Esophagus muscularis mucosa (tissue), 4 donors: Measurements from ENCODE around the gene ARHGEF7. TPM values are rescaled to one million over a fixed set of nuclear protein-coding genes. Genes with fewer than 3 reads are reported as not detected.

Experiments used
- DNase-seq: peaks from one replicate; pipeline ENCODE4 v3.0.0-alpha.2; 2017; ENCODE audit errors: extremely low spot score
- H3K27ac ChIP-seq, 4 donors: fragments of 200-600 bp; sonication (generic); replicated peaks in 1 of 4; 1 replicate in 3 of 4; 2 replicates in 1 of 4; pipeline ENCODE4 v1.5.1; 2016 to 2019; ENCODE audit warnings: mild to moderate bottlenecking in 1 of 4
- H3K27me3 ChIP-seq, 4 donors: fragments of 200-600 bp; sonication (generic); one replicate each; pipeline versions ENCODE4 v1.5.1 to v1.6.0; 2016 to 2019
- H3K36me3 ChIP-seq, 4 donors: fragments of 200-600 bp; sonication (generic); one replicate each; pipeline ENCODE4 v1.5.1; 2016 to 2019
- H3K4me1 ChIP-seq, 4 donors: fragments of 200-600 bp; sonication (generic); one replicate each; pipeline ENCODE4 v1.5.1; 2016 to 2019
- H3K4me3 ChIP-seq, 4 donors: fragments of 200-600 bp; sonication (generic); 1 replicate in 2 of 4; 2 replicates in 2 of 4; pipeline ENCODE4 v1.5.1; 2016 to 2019; ENCODE audit warnings: mild to moderate bottlenecking in 4 of 4, moderate library complexity in 1 of 4
- H3K9me3 ChIP-seq, 4 donors: fragments of 200-600 bp; sonication (generic); 1 replicate in 3 of 4; 2 replicates in 1 of 4; pipeline ENCODE4 v1.5.1; 2016 to 2019
- EP300 ChIP-seq: sonication (generic); formaldehyde crosslinking; IDR thresholded peaks from one replicate; pipeline ENCODE4 v1.6.1; 2017; ENCODE audit warnings: antibody characterized with exemption
- POLR2A ChIP-seq: fragments of 450-650 bp; IDR thresholded peaks from one replicate; pipeline ENCODE4 v1.6.1; 2017; ENCODE audit warnings: antibody characterized with exemption, moderate library complexity, mild to moderate bottlenecking, low read depth
- POLR2AphosphoS5 ChIP-seq, 2 donors: sonication (generic); formaldehyde crosslinking; IDR thresholded peaks; one replicate each; pipeline ENCODE4 v1.6.1; 2017; ENCODE audit warnings: antibody characterized with exemption in 2 of 2
- WGBS: methylation state at CpG from one replicate; pipeline ENCODE4 v1.1.5; 2018; 5-methylcytosine and 5-hydroxymethylcytosine counted together
- intact Hi-C: fragments of 100-400 bp; cut with DNase I; formaldehyde crosslinking; loops from one replicate; pipeline ENCODE4 v1.15.1; 2023
- total RNA-seq, 4 donors: library from RNA; depleted of rRNA; stranded (reverse); fragments of >200 nt; gene quantifications; one replicate each; pipeline versions ENCODE4 v1.1.0 to v1.2.1, GENCODE V29; 2016
- TF ChIP-seq, protein P1 (sequence below), 3 experiments: fragments of 200-600 bp in 2 of 3; fragments of 450-650 bp in 1 of 3; sonication (generic) in 2 of 3; IDR thresholded peaks; one replicate each; pipeline ENCODE4 v1.5.1; 2017 to 2019; ENCODE audit warnings: antibody characterized with exemption in 3 of 3, mild to moderate bottlenecking in 2 of 3, moderate library complexity in 1 of 3

The ARHGEF7 gene
- total RNA-seq, 4 donors from 2014 or later: 36.0 to 53.6 (median 45.1) TPM

DNA sequence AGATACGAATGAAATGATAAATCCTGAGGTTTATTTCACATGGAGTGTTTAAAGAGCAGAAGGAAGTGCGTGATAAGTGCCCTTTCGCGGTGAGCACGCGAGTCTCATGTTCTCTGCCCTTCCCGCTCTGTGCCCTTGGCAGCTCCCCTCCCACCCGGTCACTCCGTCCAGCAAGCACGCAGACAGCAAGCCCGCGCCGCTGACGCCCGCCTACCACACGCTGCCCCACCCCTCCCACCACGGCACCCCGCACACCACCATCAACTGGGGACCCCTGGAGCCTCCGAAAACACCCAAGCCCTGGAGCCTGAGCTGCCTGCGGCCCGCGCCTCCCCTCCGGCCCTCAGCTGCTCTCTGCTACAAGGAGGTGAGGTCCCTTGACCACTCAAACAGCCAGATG is 167.9 kb downstream of the ARHGEF7 start:
- peaks cover 24 to 41% (median 27%) of the 10 kb centered on the region in 4 donors for H3K4me1 ChIP-seq
- intact Hi-C loops: no loop called here
- no peak overlapping the region for H3K4me3 ChIP-seq
- no peaks in the 10 kb centered on the region for H3K9me3 ChIP-seq
- DNase-seq: peak; percentile 50
- TF ChIP-seq POLR2A (no peak), POLR2AphosphoS5 (IDR thresholded peaks at IDR 0.05) (no peak)
- TF ChIP-seq, protein P1, sequence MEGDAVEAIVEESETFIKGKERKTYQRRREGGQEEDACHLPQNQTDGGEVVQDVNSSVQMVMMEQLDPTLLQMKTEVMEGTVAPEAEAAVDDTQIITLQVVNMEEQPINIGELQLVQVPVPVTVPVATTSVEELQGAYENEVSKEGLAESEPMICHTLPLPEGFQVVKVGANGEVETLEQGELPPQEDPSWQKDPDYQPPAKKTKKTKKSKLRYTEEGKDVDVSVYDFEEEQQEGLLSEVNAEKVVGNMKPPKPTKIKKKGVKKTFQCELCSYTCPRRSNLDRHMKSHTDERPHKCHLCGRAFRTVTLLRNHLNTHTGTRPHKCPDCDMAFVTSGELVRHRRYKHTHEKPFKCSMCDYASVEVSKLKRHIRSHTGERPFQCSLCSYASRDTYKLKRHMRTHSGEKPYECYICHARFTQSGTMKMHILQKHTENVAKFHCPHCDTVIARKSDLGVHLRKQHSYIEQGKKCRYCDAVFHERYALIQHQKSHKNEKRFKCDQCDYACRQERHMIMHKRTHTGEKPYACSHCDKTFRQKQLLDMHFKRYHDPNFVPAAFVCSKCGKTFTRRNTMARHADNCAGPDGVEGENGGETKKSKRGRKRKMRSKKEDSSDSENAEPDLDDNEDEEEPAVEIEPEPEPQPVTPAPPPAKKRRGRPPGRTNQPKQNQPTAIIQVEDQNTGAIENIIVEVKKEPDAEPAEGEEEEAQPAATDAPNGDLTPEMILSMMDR (IDR thresholded peaks at IDR 0.05): no peak
- 91% methylated on average over 23 of the region's 23 CpGs for WGBS
- no peaks in the 10 kb centered on the region for H3K27me3 ChIP-seq
- peaks cover 44 to 82% (median 77%) of the 10 kb centered on the region in 4 donors for H3K36me3 ChIP-seq
- H3K27ac ChIP-seq: peak overlapping the region; percentile 62 to 78 (median 69)

GRCh38 chr13:111283457-111283856 is 168.3 kb downstream of the ARHGEF7 start:
- WGBS: 86% methylated on average over 7 of the region's 10 CpGs
- H3K27ac ChIP-seq: peak overlapping the region; percentile 62 to 78 (median 69)
- peak; percentile 57 for DNase-seq
- no peaks in the 10 kb centered on the region for H3K27me3 ChIP-seq
- peaks cover 24 to 39% (median 27%) of the 10 kb centered on the region in 4 donors for H3K4me1 ChIP-seq
- H3K4me3 ChIP-seq: no peak overlapping the region
- intact Hi-C loops: no loop called here
- no peaks in the 10 kb centered on the region for H3K9me3 ChIP-seq
- peaks cover 48 to 82% (median 75%) of the 10 kb centered on the region in 4 donors for H3K36me3 ChIP-seq
- TF ChIP-seq POLR2A (no peak), POLR2AphosphoS5 (IDR thresholded peaks at IDR 0.05) (no peak), EP300 (no peak)
- TF ChIP-seq, protein P1 (IDR thresholded peaks at IDR 0.05): no peak

- intact Hi-C loops: no loop called here
- Histone ChIP-seq H3K27ac (no peak overlapping the region), H3K36me3 (peaks cover 51 to 82% (median 74%) of the 10 kb centered on the region in 4 donors), H3K27me3 (no peaks in the 10 kb centered on the region), H3K4me3 (no peak overlapping the region), H3K9me3 (no peaks in the 10 kb centered on the region), H3K4me1 (peaks cover 24 to 37% (median 27%) of the 10 kb centered on the region in 4 donors)
- peak; percentile 47 for DNase-seq
- TF ChIP-seq POLR2A (no peak), EP300 (no peak), POLR2AphosphoS5 (IDR thresholded peaks at IDR 0.05) (no peak)
- TF ChIP-seq, protein P1 (IDR thresholded peaks at IDR 0.05): no peak
- WGBS: 86% methylated on average over 9 of the region's 9 CpGs
Measured at GRCh38 chr13:111283991-111284390, 168.9 kb downstream of the ARHGEF7 start.

DNA sequence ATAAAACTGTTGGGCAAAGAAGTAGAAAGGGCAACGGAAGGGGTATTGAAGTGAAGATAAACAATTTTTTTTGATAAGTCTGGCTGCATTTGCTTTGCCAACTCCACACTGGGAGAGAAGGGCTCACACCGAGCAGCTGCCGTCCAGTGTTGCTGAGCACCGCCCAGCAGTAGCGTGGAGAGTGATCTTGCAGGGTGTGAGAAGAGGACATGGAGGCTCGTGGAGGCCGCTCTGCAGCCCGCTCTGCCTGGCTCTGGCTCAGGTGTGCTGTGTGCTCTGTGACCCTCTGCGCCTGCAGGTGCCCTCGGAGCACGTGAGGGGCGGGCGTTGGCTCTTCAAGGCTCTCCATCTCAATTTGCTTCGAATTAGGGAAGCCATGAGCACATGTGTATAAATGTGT is 169.5 kb downstream of the ARHGEF7 start:
- Histone ChIP-seq H3K4me1 (peaks cover 24 to 32% (median 27%) of the 10 kb centered on the region in 4 donors), H3K36me3 (peaks cover 51 to 84% (median 74%) of the 10 kb centered on the region in 4 donors), H3K9me3 (no peaks in the 10 kb centered on the region), H3K27ac (no peak overlapping the region), H3K27me3 (no peaks in the 10 kb centered on the region), H3K4me3 (no peak overlapping the region)
- intact Hi-C loops: no loop called here
- TF ChIP-seq POLR2A: no peak
- TF ChIP-seq, protein P1 (IDR thresholded peaks at IDR 0.05): no peak
- no peak for TF ChIP-seq POLR2AphosphoS5 (IDR thresholded peaks at IDR 0.05)
- TF ChIP-seq EP300: no peak
- DNase-seq: peak; percentile 14
- 90% methylated on average over 14 of the region's 14 CpGs for WGBS

DNA sequence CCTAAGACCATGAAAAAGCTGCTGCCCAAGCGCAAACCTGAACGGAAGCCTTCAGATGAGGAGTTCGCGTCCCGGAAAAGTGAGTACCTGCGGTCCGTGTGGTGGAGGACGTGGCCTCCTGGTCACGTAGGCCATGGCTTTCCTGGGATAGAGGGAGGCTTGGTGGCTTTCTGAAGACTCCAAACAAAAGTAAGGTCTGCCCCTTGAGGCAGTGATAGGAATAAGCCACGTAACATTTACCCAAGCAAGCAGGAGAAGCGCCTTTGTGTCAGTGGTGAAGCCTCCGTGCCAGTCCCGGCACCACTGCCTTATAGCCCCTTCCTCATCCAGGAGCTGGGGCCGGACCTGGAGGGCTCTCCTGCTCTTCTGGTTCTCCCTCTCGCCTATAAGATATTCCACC is 171.1 kb downstream of the ARHGEF7 start:
- H3K36me3 ChIP-seq: peaks cover 56 to 88% (median 78%) of the 10 kb centered on the region in 4 donors
- intact Hi-C loops: no loop called here
- WGBS: 90% methylated on average over 13 of the region's 15 CpGs

More for the DNA sequence above, 171.1 kb downstream of the ARHGEF7 start:
- TF ChIP-seq POLR2AphosphoS5 (IDR thresholded peaks at IDR 0.05) (no peak), POLR2A (no peak), EP300 (no peak)
- TF ChIP-seq, protein P1 (IDR thresholded peaks at IDR 0.05): no peak
- H3K27me3 ChIP-seq: no peaks in the 10 kb centered on the region
- peaks cover 18 to 23% (median 21%) of the 10 kb centered on the region in 4 donors for H3K4me1 ChIP-seq
- no peak overlapping the region for H3K27ac ChIP-seq
- H3K9me3 ChIP-seq: no peaks in the 10 kb centered on the region
- H3K4me3 ChIP-seq: no peak overlapping the region
- DNase-seq: no peak
